Neural cell (in vitro differentiated cells): Measurements from ENCODE around the gene PRUNE2. TPM values are rescaled to one million over a fixed set of nuclear protein-coding genes. Genes with fewer than 3 reads are reported as not detected.
"Not testable (repeated sequence)": the region's sequence is repeated elsewhere in the genome, so short reads cannot be mapped to it uniquely, and the experiment has no call there.

Experiments
- H2AFZ ChIP-seq: fragments of 200-600, 300-800 bp; sonication (generic), shearing (Covaris generic); 2 replicates; pipeline ENCODE4 v1.6.0; 2014; ENCODE audit warnings: low read depth, mild to moderate bottlenecking, antibody characterized with exemption, low read length, moderate library complexity
- H3F3A ChIP-seq: fragments of 200-600 bp; shearing (Covaris generic); 2 replicates; pipeline ENCODE4 v1.6.1; 2016; ENCODE audit warnings: mild to moderate bottlenecking, moderate library complexity, mixed read lengths, antibody characterized with exemption, low read length; ENCODE audit not compliant: insufficient read depth, poor library complexity, severe bottlenecking
- H3K27ac ChIP-seq: fragments of 200-600, 300-800 bp; sonication (generic), shearing (Covaris generic); 2 replicates; pipeline ENCODE4 v1.5.1; 2014; ENCODE audit warnings: mild to moderate bottlenecking, low read length, moderate library complexity
- H3K27me3 ChIP-seq: fragments of 300-800, 200-600 bp; sonication (generic), shearing (Covaris generic); 2 replicates; pipeline ENCODE4 v1.6.0; 2014; ENCODE audit warnings: mild to moderate bottlenecking, low read depth, low read length, moderate library complexity; ENCODE audit not compliant: insufficient read depth
- H3K36me3 ChIP-seq: fragments of 300-800, 200-600 bp; sonication (generic), shearing (Covaris generic); 2 replicates; pipeline ENCODE4 v1.5.1; 2014; ENCODE audit warnings: mild to moderate bottlenecking, antibody characterized with exemption, low read length, moderate library complexity; ENCODE audit not compliant: insufficient read depth
- H3K4me2 ChIP-seq: fragments of 300-800, 200-600 bp; sonication (generic), shearing (Covaris generic); 2 replicates; pipeline ENCODE4 v1.6.0; 2014; ENCODE audit warnings: mild to moderate bottlenecking, low read length
- H3K4me3 ChIP-seq: fragments of 300-800, 200-600 bp; sonication (generic), shearing (Covaris generic); 2 replicates; pipeline ENCODE4 v1.5.1; 2014; ENCODE audit warnings: mild to moderate bottlenecking, low read length, moderate library complexity
- H3K79me2 ChIP-seq: fragments of 200-600 bp; shearing (Covaris generic); replicated peaks from 2 replicates; pipeline ENCODE4 v1.6.0; 2014; ENCODE audit warnings: mild to moderate bottlenecking, low read length, moderate library complexity; ENCODE audit not compliant: insufficient read depth
- H3K9ac ChIP-seq: fragments of 300-800, 200-600 bp; sonication (generic), shearing (Covaris generic); 2 replicates; pipeline ENCODE4 v1.6.1; 2016; ENCODE audit warnings: mild to moderate bottlenecking, low read length, mixed read lengths
- H3K9me2 ChIP-seq: fragments of 200-600 bp; shearing (Covaris generic); 2 replicates; pipeline ENCODE4 v1.6.1; 2016; ENCODE audit warnings: mild to moderate bottlenecking, low read length, mixed read lengths; ENCODE audit not compliant: insufficient read depth
- H3K9me3 ChIP-seq: fragments of 200-600, 300-800 bp; sonication (generic), shearing (Covaris generic); 2 replicates; pipeline ENCODE4 v1.6.1; 2016; ENCODE audit warnings: mild to moderate bottlenecking, mixed run types, low read length, moderate library complexity, mixed read lengths
- H4K20me1 ChIP-seq: fragments of 200-600 bp; shearing (Covaris generic); 2 replicates; pipeline ENCODE4 v1.6.1; 2016; ENCODE audit warnings: mild to moderate bottlenecking, mixed run types; ENCODE audit not compliant: insufficient read depth
- CTCF ChIP-seq: fragments of 450-650 bp; IDR thresholded peaks from 2 replicates; pipeline ENCODE4 v1.5.1; 2014; ENCODE audit warnings: antibody characterized with exemption, mild to moderate bottlenecking, moderate library complexity; ENCODE audit not compliant: poor library complexity, severe bottlenecking
- EP300 ChIP-seq: fragments of 450-650 bp; conservative IDR thresholded peaks from 2 replicates; pipeline ENCODE4 v1.6.1; 2014; ENCODE audit warnings: antibody characterized with exemption, mild to moderate bottlenecking, moderate library complexity; ENCODE audit not compliant: poor library complexity, severe bottlenecking
- EZH2 ChIP-seq: fragments of 200-600, 300-800 bp; shearing (Covaris generic), sonication (generic); IDR thresholded peaks from 2 replicates; pipeline ENCODE4 v1.6.1; 2014; ENCODE audit warnings: antibody characterized with exemption, low read length, borderline replicate concordance, mild to moderate bottlenecking; ENCODE audit not compliant: insufficient read depth, poor library complexity, severe bottlenecking
- MXI1 ChIP-seq: fragments of 450-650 bp; conservative IDR thresholded peaks from 2 replicates; pipeline ENCODE4 v1.6.1; 2014; ENCODE audit warnings: antibody characterized with exemption, mild to moderate bottlenecking; ENCODE audit not compliant: poor library complexity, severe bottlenecking
- POLR2AphosphoS5 ChIP-seq: IDR thresholded peaks from 2 replicates; pipeline ENCODE4 v1.6.1; 2012
- RAD21 ChIP-seq: fragments of 450-650 bp; conservative IDR thresholded peaks from 2 replicates; pipeline ENCODE4 v1.6.1; 2014; ENCODE audit warnings: antibody characterized with exemption, mild to moderate bottlenecking, moderate library complexity
- SMC3 ChIP-seq: fragments of 450-650 bp; conservative IDR thresholded peaks from 2 replicates; pipeline ENCODE4 v1.6.1; 2014; ENCODE audit warnings: antibody characterized with exemption, mild to moderate bottlenecking, moderate library complexity; ENCODE audit not compliant: poor library complexity
- TAF1 ChIP-seq: IDR thresholded peaks from 2 replicates; pipeline ENCODE4 v1.6.1; 2012; ENCODE audit warnings: low read depth
- polyA plus RNA-seq: library from polyadenylated mRNA; depleted of rRNA; stranded (reverse); fragments of >200 nt; gene quantifications from 2 replicates; pipeline ENCODE4 v1.2.3, GENCODE V29; 2014
- TF ChIP-seq, protein P1 (sequence below): IDR thresholded peaks from 2 replicates; pipeline ENCODE4 v1.6.1; 2012; ENCODE audit warnings: borderline replicate concordance

PRUNE2 gene
- polyA plus RNA-seq, 1 donor from 2014 or later: 9.7 TPM

- H3K9me3 ChIP-seq: no peaks in the 10 kb centered on the region
- no peak overlapping the region for H3K9ac ChIP-seq
Observed at GRCh38 chr9:76676857-76677256, 229.1 kb downstream of the PRUNE2 start.

GRCh38 chr9:76667521-76667957, 238.4 kb downstream of the PRUNE2 start:
- H3K4me3 ChIP-seq: no peak overlapping the region
- H3F3A ChIP-seq: no peaks in the 10 kb centered on the region
- H3K4me2 ChIP-seq: no peak overlapping the region
- H3K9ac ChIP-seq: no peak overlapping the region
- H3K9me2 ChIP-seq: no peaks in the 10 kb centered on the region
- no peaks in the 10 kb centered on the region for H3K36me3 ChIP-seq
- H3K27ac ChIP-seq: no peak overlapping the region
- H3K79me2 ChIP-seq: no peaks in the 10 kb centered on the region
- H3K27me3 ChIP-seq: no peaks in the 10 kb centered on the region
- TF ChIP-seq POLR2AphosphoS5 (no peak), EZH2 (no peak)
- no peaks in the 10 kb centered on the region for H3K9me3 ChIP-seq
- H2AFZ ChIP-seq: no peak overlapping the region
- no peaks in the 10 kb centered on the region for H4K20me1 ChIP-seq

More at GRCh38 chr9:76676857-76677256, 229.1 kb downstream of the PRUNE2 start:
- no peak overlapping the region for H2AFZ ChIP-seq
- H3K9me2 ChIP-seq: no peaks in the 10 kb centered on the region
- no peak overlapping the region for H3K27ac ChIP-seq
- H3F3A ChIP-seq: no peaks in the 10 kb centered on the region
- no peaks in the 10 kb centered on the region for H4K20me1 ChIP-seq
- H3K27me3 ChIP-seq: no peaks in the 10 kb centered on the region
- H3K4me2 ChIP-seq: no peak overlapping the region
- H3K79me2 ChIP-seq: no peaks in the 10 kb centered on the region
- H3K36me3 ChIP-seq: no peaks in the 10 kb centered on the region
- no peak overlapping the region for H3K4me3 ChIP-seq
- TF ChIP-seq, protein P1, sequence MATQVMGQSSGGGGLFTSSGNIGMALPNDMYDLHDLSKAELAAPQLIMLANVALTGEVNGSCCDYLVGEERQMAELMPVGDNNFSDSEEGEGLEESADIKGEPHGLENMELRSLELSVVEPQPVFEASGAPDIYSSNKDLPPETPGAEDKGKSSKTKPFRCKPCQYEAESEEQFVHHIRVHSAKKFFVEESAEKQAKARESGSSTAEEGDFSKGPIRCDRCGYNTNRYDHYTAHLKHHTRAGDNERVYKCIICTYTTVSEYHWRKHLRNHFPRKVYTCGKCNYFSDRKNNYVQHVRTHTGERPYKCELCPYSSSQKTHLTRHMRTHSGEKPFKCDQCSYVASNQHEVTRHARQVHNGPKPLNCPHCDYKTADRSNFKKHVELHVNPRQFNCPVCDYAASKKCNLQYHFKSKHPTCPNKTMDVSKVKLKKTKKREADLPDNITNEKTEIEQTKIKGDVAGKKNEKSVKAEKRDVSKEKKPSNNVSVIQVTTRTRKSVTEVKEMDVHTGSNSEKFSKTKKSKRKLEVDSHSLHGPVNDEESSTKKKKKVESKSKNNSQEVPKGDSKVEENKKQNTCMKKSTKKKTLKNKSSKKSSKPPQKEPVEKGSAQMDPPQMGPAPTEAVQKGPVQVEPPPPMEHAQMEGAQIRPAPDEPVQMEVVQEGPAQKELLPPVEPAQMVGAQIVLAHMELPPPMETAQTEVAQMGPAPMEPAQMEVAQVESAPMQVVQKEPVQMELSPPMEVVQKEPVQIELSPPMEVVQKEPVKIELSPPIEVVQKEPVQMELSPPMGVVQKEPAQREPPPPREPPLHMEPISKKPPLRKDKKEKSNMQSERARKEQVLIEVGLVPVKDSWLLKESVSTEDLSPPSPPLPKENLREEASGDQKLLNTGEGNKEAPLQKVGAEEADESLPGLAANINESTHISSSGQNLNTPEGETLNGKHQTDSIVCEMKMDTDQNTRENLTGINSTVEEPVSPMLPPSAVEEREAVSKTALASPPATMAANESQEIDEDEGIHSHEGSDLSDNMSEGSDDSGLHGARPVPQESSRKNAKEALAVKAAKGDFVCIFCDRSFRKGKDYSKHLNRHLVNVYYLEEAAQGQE: no peak
- TF ChIP-seq MXI1 (no peak), EZH2 (no peak), TAF1 (no peak), RAD21 (no peak), SMC3 (no peak), EP300 (no peak), CTCF (no peak), POLR2AphosphoS5 (no peak)

DNA sequence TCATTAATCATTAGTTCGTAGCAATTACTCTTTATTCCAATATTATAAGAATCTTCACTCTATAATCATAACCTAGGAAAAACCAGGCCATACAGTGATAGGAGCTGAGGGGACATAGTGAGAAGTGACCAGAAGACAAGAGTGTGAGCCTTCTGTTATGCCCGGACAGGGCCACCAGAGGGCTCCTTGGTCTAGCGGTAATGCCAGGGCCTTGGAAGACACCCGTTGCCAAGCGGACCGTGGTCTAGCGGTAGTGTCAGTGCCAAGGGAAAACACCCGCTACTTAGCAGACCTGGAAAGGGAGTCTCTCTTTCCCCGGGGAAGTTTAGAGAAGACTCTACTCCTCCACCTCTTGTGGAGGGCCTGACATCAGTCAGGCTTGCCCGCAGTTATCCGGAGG, 239.9 kb downstream of the PRUNE2 start:
- H3K27me3 ChIP-seq, H3K79me2 ChIP-seq, H3K9me2 ChIP-seq, H3K27ac ChIP-seq, H3K36me3 ChIP-seq, H4K20me1 ChIP-seq, H3F3A ChIP-seq, H3K4me2 ChIP-seq, H3K4me3 ChIP-seq, H3K9me3 ChIP-seq, H2AFZ ChIP-seq, H3K9ac ChIP-seq: not testable (repeated sequence)
